Panc1 (cell line): Measurements from ENCODE around the gene TSPAN15.

Experiments
- POLR2AphosphoS5 ChIP-seq: IDR thresholded peaks from 2 replicates; pipeline ENCODE4 v1.6.1; 2012; ENCODE audit warnings: mild to moderate bottlenecking, low read depth, low read length, moderate library complexity
- TF ChIP-seq, protein P1 (sequence below): fragments of 450-650 bp; IDR thresholded peaks from 2 replicates; pipeline ENCODE4 v1.5.1; 2017; ENCODE audit warnings: mild to moderate bottlenecking

DNA sequence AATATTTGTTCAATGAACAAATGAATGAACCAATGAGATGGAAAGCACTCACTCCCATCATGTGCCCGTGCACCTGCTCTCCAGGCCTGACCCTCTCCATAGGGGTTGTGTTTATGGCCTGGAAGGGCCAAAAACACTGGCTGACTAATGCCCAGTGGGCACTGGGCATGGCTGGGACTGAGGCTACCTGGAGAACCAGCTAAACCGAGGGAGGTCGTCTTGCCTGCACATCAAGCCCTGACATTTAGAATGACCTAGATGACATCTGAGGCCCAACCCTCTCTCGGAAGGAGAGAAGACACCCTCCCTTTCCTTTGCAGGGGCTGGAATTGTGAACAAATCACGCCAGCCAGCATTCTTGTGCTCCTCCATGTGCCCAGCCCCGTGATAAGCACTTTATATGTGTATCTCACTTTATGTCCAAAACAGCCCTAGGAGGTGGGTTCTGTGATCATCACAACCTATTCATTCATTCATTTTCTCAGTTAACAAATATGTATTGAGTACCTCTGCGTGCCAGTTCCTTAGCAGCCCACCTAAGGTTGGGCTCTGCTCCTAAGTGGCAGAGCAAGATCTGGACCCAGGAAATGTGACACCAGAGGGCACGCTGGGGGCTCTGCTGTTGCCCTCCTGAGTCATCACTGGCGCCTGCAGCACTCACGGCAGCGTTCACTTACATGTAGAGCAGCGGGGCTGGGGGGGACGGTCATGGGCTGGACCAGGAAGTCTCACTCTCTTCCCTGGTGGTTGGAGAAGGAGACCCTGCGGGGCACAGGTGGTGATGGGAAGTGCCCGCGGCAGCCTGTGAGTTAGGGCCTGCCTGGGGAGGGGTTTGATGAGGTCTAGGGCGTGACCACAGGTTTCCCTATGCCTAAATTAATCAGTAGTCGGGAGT, 52.0 kb downstream of the TSPAN15 start:
- TF ChIP-seq, protein P1, sequence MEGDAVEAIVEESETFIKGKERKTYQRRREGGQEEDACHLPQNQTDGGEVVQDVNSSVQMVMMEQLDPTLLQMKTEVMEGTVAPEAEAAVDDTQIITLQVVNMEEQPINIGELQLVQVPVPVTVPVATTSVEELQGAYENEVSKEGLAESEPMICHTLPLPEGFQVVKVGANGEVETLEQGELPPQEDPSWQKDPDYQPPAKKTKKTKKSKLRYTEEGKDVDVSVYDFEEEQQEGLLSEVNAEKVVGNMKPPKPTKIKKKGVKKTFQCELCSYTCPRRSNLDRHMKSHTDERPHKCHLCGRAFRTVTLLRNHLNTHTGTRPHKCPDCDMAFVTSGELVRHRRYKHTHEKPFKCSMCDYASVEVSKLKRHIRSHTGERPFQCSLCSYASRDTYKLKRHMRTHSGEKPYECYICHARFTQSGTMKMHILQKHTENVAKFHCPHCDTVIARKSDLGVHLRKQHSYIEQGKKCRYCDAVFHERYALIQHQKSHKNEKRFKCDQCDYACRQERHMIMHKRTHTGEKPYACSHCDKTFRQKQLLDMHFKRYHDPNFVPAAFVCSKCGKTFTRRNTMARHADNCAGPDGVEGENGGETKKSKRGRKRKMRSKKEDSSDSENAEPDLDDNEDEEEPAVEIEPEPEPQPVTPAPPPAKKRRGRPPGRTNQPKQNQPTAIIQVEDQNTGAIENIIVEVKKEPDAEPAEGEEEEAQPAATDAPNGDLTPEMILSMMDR, result no peak
- no peak for TF ChIP-seq POLR2AphosphoS5
